Vagina (tissue), 2 donors: Measurements from ENCODE around the gene FHIT.

Source experiments
- POLR2AphosphoS5 ChIP-seq, 2 donors: sonication (generic); formaldehyde crosslinking; IDR thresholded peaks; one replicate each; pipeline ENCODE4 v1.9.0; 2017; ENCODE audit warnings: antibody characterized with exemption in 2 of 2, mild to moderate bottlenecking in 2 of 2, low read depth in 1 of 2; ENCODE audit not compliant: insufficient read depth in 1 of 2
- TF ChIP-seq, protein P1 (sequence below), 3 experiments: fragments of 450-650 bp in 2 of 3; fragments of 200-600 bp in 1 of 3; sonication (generic) in 1 of 3; IDR thresholded peaks; one replicate each; pipeline ENCODE4 v1.5.1; 2017 to 2019; ENCODE audit warnings: antibody characterized with exemption in 3 of 3, mild to moderate bottlenecking in 2 of 3, moderate library complexity in 2 of 3

DNA sequence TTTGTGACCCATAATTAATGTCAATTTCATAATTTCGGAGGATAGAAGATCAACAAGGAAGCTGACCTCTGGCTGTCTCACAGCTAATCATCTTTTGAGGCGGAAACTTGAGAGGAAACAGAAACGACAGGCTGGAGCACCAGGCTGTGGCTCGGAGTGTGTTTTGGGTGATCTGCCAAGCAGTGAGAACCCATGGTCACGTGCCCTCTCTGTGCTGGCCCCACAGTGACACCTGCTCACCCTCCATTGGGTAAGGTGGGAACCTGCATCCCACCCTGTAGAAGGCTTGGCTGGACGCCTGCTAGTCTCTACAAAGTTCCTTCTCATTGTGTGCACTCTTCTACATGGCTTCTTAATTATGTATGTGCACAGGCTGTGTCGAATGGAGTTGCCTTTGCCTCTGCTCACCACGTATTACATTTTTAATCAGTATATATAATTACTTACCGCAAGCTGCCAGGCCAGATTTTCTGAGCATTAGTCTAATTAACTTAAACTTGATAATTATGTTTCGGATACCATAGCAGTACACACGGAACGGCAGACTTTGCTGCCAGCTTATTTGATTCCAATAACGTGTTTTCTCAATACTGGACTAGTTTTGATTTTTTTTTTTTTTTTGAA is 1482.0 kb downstream of the FHIT start:
- TF ChIP-seq, protein P1, sequence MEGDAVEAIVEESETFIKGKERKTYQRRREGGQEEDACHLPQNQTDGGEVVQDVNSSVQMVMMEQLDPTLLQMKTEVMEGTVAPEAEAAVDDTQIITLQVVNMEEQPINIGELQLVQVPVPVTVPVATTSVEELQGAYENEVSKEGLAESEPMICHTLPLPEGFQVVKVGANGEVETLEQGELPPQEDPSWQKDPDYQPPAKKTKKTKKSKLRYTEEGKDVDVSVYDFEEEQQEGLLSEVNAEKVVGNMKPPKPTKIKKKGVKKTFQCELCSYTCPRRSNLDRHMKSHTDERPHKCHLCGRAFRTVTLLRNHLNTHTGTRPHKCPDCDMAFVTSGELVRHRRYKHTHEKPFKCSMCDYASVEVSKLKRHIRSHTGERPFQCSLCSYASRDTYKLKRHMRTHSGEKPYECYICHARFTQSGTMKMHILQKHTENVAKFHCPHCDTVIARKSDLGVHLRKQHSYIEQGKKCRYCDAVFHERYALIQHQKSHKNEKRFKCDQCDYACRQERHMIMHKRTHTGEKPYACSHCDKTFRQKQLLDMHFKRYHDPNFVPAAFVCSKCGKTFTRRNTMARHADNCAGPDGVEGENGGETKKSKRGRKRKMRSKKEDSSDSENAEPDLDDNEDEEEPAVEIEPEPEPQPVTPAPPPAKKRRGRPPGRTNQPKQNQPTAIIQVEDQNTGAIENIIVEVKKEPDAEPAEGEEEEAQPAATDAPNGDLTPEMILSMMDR (IDR thresholded peaks at IDR 0.05): no peak
- TF ChIP-seq POLR2AphosphoS5 (IDR thresholded peaks at IDR 0.05; ENCODE audit: insufficient read depth in 1 of 2, low read depth in 1 of 2): no peak
